Progenitor cell of endocrine pancreas (in vitro differentiated cells): ENCODE results near the gene PHF12. TPM values are rescaled to one million over a fixed set of nuclear protein-coding genes. Genes with fewer than 3 reads are reported as not detected.
"Not testable (repeated sequence)": the region's sequence is repeated elsewhere in the genome, so short reads cannot be mapped to it uniquely, and the experiment has no call there.

Experiments used
- DNase-seq: peaks from one replicate; pipeline ENCODE4 v3.0.0; 2021; ENCODE audit warnings: low spot score; ENCODE audit not compliant: unreplicated experiment
- H3K27ac Mint-ChIP-seq: 2 replicates; pipeline ENCODE4 v1.8.0; 2021; ENCODE audit warnings: mild to moderate bottlenecking, moderate library complexity, mixed read lengths
- H3K27me3 Mint-ChIP-seq: 2 replicates; pipeline ENCODE4 v1.8.0; 2021; ENCODE audit warnings: mixed read lengths
- H3K36me3 Mint-ChIP-seq: 2 replicates; pipeline ENCODE4 v1.8.0; 2022; ENCODE audit warnings: mixed read lengths; ENCODE audit not compliant: insufficient read depth
- H3K4me1 Mint-ChIP-seq: 2 replicates; pipeline ENCODE4 v1.8.0; 2021; ENCODE audit warnings: low read depth, mixed read lengths
- H3K4me3 Mint-ChIP-seq: 2 replicates; pipeline ENCODE4 v1.8.0; 2021; ENCODE audit warnings: low read depth, mild to moderate bottlenecking, moderate library complexity, mixed read lengths
- H3K9me3 Mint-ChIP-seq: 2 replicates; pipeline ENCODE4 v1.8.0; 2021; ENCODE audit warnings: low read depth, mixed read lengths
- CTCF ChIP-seq: fragments of 200-600 bp; sonication (generic); IDR thresholded peaks from one replicate; pipeline ENCODE4 v1.5.0; 2021; ENCODE audit warnings: antibody characterized with exemption, mild to moderate bottlenecking; ENCODE audit not compliant: unreplicated experiment
- total RNA-seq: library from RNA; stranded (reverse); gene quantifications from 2 replicates; pipeline ENCODE4 v1.2.1, GENCODE V29; 2021

Gene PHF12
- total RNA-seq, 1 donor from 2014 or later = 71.8 TPM

DNA sequence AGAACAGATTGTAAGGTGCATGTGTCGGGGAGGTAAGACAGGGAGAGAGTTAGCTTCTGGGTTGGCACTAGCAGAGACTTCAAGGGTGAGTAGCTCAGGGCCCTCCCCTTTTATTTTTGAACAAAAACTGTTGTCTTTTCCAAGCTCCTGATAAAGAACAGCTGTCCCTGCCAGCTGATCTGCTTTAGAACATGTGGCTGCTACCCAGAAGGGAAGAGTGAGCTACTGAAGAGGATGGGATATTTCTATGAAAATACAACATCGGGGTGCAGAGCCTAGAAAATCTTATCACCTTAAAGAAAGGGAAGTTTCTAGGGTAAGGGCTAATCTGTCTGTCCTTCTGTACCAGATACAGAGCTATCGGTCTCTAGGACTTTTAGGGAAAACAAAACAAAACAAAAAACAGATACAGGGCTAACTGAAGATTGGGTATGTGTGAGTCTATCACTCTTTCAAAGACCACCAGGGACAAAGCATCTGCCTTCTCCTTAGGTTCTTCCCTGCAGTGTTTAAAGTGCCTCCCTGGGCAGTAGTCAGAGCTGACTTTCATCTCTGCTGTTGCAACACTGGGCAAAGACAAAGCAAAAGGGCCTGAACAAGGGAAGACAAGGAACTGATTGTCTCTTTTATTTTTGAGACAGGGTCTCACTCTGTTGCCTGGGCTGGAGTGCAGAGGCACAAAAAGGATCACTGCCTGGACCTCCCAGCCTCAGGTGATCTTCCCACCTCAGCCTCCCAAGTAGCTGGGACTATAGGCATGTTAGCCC lies 43.4 kb downstream of the PHF12 start:
- H3K27ac Mint-ChIP-seq = no peak overlapping the region

GRCh38 chr17:28906706-28907438 lies 44.4 kb downstream of the PHF12 start:
- H3K4me3 Mint-ChIP-seq = no peak overlapping the region
- peak overlapping the region; percentile 52 for H3K27ac Mint-ChIP-seq
- DNase-seq = no peak
- peaks cover 17% of the 10 kb centered on the region for H3K36me3 Mint-ChIP-seq
- no peaks in the 10 kb centered on the region for H3K9me3 Mint-ChIP-seq
- peaks cover 5% of the 10 kb centered on the region for H3K4me1 Mint-ChIP-seq
- H3K27me3 Mint-ChIP-seq = no peaks in the 10 kb centered on the region
- no peak for TF ChIP-seq CTCF

More for the DNA sequence above, 43.4 kb downstream of the PHF12 start:
- DNase-seq = no peak
- Mint-ChIP-seq H3K27me3 (no peaks in the 10 kb centered on the region), H3K4me1 (peaks cover 2% of the 10 kb centered on the region), H3K9me3 (no peaks in the 10 kb centered on the region), H3K36me3 (peaks cover 20% of the 10 kb centered on the region), H3K4me3 (no peak overlapping the region)
- TF ChIP-seq CTCF = no peak

DNA sequence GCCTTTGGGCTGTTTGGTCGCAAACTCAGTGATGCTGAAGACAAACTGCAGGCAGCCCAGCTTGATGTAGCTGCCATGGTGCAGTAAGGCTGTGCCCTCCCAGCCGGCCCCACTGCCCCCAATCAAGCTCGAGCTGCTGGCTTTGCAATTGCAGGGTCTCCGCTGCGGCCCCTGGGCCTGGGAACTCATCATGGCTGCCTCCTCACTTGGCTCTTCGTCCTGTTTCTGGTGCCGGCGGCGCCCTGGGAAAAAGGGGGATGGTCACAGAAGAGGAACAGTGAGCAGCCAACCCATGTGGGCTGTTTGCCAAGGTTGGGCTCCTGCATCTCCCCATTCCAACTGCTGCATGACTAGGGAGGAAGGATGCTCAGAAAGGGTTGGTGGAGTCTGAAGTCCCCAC lies 45.0 kb downstream of the PHF12 start:
- Mint-ChIP-seq H3K9me3 (no peaks in the 10 kb centered on the region), H3K4me3 (no peak overlapping the region), H3K27ac (no peak overlapping the region), H3K27me3 (no peaks in the 10 kb centered on the region), H3K4me1 (peaks cover 7% of the 10 kb centered on the region), H3K36me3 (peaks cover 15% of the 10 kb centered on the region)
- TF ChIP-seq CTCF = no peak
- DNase-seq = no peak

GRCh38 chr17:28904800-28905199 lies 46.5 kb downstream of the PHF12 start:
- DNase-seq = no peak
- TF ChIP-seq CTCF = no peak
- Mint-ChIP-seq H3K4me3 (no peak overlapping the region), H3K27ac (peak overlapping the region; percentile 6), H3K4me1 (peaks cover 7% of the 10 kb centered on the region), H3K36me3 (peaks cover 19% of the 10 kb centered on the region), H3K27me3 (no peaks in the 10 kb centered on the region), H3K9me3 (no peaks in the 10 kb centered on the region)

DNA sequence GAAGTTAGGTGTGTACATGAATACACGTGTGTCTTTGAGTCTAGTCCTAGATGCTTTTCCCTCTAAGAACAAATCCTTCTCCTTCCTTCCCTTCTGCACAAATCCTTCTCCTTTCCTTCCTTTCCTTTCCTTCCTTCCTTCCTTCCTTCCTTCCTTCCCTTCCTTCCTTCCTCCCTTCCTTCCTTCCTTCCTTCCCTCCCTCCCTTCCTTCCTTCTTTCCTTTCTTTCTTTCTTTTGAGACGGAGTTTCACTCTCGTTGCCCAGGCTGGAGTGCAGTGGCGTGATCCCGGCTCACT lies 47.8 kb downstream of the PHF12 start:
- Mint-ChIP-seq H3K27ac (peak overlapping the region; percentile 60), H3K36me3 (peaks cover 17% of the 10 kb centered on the region), H3K4me3 (peak overlapping the region; percentile 62)
- H3K4me1 Mint-ChIP-seq, H3K9me3 Mint-ChIP-seq, DNase-seq, H3K27me3 Mint-ChIP-seq: not testable (repeated sequence)
